ENCODE data around the gene RHBDD3. TPM values are rescaled to one million over a fixed set of nuclear protein-coding genes. Genes with fewer than 3 reads are reported as not detected.

RHBDD3 gene
- total RNA-seq, 1 experiment from 2014 or later, result 33.1 TPM

GRCh38 chr22:29269731-29270474 lies 2.1 kb upstream of the RHBDD3 start:
- peak; percentile 36 for DNase-seq (ENCODE audit: low read depth)

GRCh38 chr22:29269230-29269604 lies 1.4 kb upstream of the RHBDD3 start:
- no peak for DNase-seq (ENCODE audit: low read depth)

GRCh38 chr22:29268511-29269229 lies 889 bp upstream of the RHBDD3 start:
- peak; percentile 56 for DNase-seq (ENCODE audit: low read depth)

- no peak for DNase-seq (ENCODE audit: low read depth)
Measured at GRCh38 chr22:29267462-29267857, 321 bp downstream of the RHBDD3 start.

GRCh38 chr22:29266564-29267461 lies 968 bp downstream of the RHBDD3 start:
- DNase-seq (ENCODE audit: low read depth), result no peak

GRCh38 chr22:29265929-29266328 lies 1.9 kb downstream of the RHBDD3 start:
- DNase-seq (ENCODE audit: low read depth), result no peak

- no peak for DNase-seq (ENCODE audit: low read depth)
Measured at GRCh38 chr22:29265305-29265704, 2.5 kb downstream of the RHBDD3 start.

- no peak for DNase-seq (ENCODE audit: low read depth)
Measured at GRCh38 chr22:29263791-29264276, 3.9 kb downstream of the RHBDD3 start.

GRCh38 chr22:29260601-29261315 lies 7.0 kb downstream of the RHBDD3 start:
- no peak for DNase-seq (ENCODE audit: low read depth)

GRCh38 chr22:29260031-29260560 lies 7.7 kb downstream of the RHBDD3 start:
- no peak for DNase-seq (ENCODE audit: low read depth)

GRCh38 chr22:29259253-29259899 lies 8.4 kb downstream of the RHBDD3 start:
- DNase-seq (ENCODE audit: low read depth), result no peak

GRCh38 chr22:29258407-29259252 lies 9.2 kb downstream of the RHBDD3 start:
- no peak for DNase-seq (ENCODE audit: low read depth)

GRCh38 chr22:29257751-29258181 lies 10.0 kb downstream of the RHBDD3 start:
- DNase-seq (ENCODE audit: low read depth), result no peak

GRCh38 chr22:29256606-29257325 lies 11.0 kb downstream of the RHBDD3 start:
- DNase-seq (ENCODE audit: low read depth), result no peak

GRCh38 chr22:29255064-29255621 lies 12.6 kb downstream of the RHBDD3 start:
- DNase-seq (ENCODE audit: low read depth), result no peak

- DNase-seq (ENCODE audit: low read depth), result no peak
Measured at GRCh38 chr22:29254286-29254660, 13.5 kb downstream of the RHBDD3 start.

GRCh38 chr22:29253561-29254285 lies 14.1 kb downstream of the RHBDD3 start:
- DNase-seq (ENCODE audit: low read depth), result no peak

All from M059J (cell line).